ENCODE measurements around the gene PPP1R26. TPM values are rescaled to one million over a fixed set of nuclear protein-coding genes. Genes with fewer than 3 reads are reported as not detected.

The PPP1R26 gene
- total RNA-seq, 2 experiments from 2014 or later = 0.18 to 0.28 TPM

DNA sequence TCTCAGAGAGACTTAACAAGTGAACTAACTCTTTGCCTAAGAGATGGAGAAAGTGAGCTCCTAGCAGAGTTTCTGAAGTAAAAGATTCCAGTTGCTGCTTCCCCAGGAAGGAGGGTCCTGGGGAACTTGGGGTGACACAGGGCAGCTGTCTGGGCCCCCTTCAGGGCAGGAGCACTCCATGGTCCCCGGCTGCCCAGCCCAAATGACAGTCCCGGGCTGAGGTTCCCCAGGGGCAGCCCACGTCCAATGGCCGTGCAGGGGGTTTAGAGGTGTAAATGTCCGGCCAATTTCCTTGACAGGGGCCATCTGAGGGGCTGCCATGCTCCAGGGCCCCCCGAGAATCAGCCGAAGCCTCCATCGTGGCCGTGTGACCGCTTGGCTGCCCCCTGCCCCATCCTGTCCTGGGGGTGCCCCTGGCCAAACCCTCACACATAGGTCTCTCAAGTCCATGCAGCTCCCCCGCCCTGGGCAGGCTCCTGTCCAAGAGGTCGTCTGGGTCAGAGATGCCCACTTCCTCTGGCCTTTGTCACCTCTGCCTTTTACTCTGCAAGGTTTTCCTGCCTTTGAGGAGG lies 5.5 kb upstream of the PPP1R26 start:
- CTCF ChIA-PET = no interaction called here
- Mint-ChIP-seq H3K4me3 (no peak overlapping the region), H3K27ac (no peak overlapping the region), H3K9me3 (ENCODE audit: low read depth) (no peaks in the 10 kb centered on the region), H3K4me1 (peaks cover 19% of the 10 kb centered on the region), H3K36me3 (no peaks in the 10 kb centered on the region), H3K27me3 (peaks cover 44% of the 10 kb centered on the region)
- ATAC-seq (no peak), DNase-seq (no peak)

- Mint-ChIP-seq H3K27ac (no peak overlapping the region), H3K4me3 (no peak overlapping the region), H3K27me3 (peaks cover 44% of the 10 kb centered on the region), H3K9me3 (ENCODE audit: low read depth) (no peaks in the 10 kb centered on the region), H3K4me1 (peaks cover 15% of the 10 kb centered on the region), H3K36me3 (no peaks in the 10 kb centered on the region)
- CTCF ChIA-PET = no interaction called here
- ATAC-seq (peak; percentile 53), DNase-seq (peak; percentile 44)
Measured at GRCh38 chr9:135474915-135475314, 4.7 kb upstream of the PPP1R26 start.

DNA sequence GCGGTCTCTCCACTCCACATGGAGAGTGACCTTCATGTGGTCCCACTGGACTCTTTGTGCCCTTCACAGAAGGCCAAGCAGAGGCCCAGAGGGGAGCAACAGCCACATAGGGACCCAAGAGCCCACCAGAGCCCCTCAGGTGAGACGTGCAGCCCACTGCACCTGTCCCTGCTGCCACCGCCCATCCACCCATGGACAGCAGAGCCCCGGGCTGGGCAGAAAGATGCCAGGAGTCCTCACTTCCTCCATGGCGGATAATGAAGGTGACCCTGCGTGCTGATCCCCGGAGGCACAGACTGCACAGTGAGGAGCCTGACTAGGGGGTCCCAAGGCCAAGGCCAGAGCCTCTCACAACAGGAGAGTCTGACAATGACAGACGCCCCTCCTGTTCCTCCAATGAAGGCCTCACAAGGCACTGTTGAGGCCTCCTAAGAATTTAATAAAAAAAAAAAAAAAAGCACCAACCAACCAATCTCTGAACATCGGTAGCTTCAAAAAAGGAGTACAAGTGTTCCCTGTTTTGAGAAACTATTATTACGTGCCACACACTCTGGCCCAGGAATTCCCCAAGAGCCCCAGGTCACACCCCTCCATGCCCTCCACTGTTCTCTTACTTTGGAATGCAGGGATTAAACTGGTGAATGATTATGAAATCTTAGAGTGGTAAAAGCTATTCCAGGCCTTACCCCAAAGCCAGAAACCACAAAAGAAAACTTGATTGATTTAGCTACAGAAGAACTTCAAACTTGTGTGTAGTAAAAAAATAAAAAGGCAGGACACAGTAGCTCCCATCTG lies 2.8 kb upstream of the PPP1R26 start:
- no peak overlapping the region for H3K27ac Mint-ChIP-seq

DNA sequence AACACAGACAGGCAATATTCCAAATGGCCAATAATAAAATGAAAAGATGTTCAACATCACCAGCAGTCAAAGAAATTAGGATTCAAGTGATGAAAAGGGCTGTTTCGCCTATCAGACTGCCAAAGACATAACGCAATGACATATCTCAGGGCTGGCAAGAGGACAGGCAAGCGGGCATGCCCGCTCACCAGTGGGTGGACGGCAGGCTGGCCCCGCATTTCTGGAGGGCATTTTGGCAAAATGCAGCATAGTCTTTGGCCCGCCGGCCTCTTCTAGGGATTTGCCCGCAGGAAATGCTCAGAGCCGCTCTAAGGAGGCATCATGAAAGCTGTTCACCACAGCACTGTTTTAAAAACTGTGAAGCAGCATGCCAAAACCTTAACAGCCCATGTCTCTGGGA lies 1.4 kb upstream of the PPP1R26 start:
- no peak overlapping the region for H3K4me3 Mint-ChIP-seq

More for the DNA sequence above, 2.8 kb upstream of the PPP1R26 start:
- no peak for ATAC-seq
- no peak for DNase-seq
- CTCF ChIA-PET = interaction anchor here (0.6 kb wide), 1 partner anchor 13 kb away, joined by 3 read pairs; no protein-coding TSS in a partner anchor
- Mint-ChIP-seq H3K36me3 (no peaks in the 10 kb centered on the region), H3K27me3 (peaks cover 45% of the 10 kb centered on the region), H3K4me1 (peaks cover 6% of the 10 kb centered on the region), H3K9me3 (ENCODE audit: low read depth) (no peaks in the 10 kb centered on the region), H3K4me3 (no peak overlapping the region)

DNA sequence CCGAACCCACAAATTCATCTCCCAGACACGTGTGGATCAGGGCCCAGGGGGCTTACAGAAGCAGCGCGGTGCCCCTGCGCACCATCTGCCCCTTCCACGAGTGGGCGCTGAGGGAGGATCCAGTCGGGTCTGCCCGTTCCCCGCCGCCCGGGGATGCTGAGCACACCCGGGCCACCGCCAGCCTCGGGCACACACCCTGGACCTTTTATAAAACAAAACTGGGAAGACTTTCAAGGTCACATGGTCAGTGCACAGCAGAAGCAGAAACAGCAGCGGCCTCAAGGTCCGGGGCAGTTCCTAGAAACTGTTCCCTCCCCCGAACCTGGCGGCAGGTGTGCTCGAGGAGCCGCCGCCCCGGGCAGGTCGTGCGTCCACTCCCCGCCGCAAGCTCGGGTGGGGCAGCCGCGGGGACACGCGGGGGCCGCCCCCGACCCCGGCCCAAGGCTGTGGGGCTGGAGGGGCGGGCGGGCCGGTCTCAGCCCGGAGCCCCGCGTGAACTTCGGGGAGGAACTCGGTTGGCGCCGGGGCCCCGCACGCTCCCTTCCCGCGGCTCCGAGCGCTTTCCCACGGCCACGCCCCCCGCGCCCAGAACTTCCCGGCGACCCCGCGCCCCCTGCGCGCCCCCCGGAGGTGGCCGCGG lies 633 bp upstream of the PPP1R26 start:
- CTCF ChIA-PET = no interaction called here
- Mint-ChIP-seq H3K4me3 (peak overlapping the region; percentile 33), H3K27ac (no peak overlapping the region), H3K36me3 (no peaks in the 10 kb centered on the region), H3K4me1 (peaks cover 6% of the 10 kb centered on the region), H3K27me3 (peaks cover 54% of the 10 kb centered on the region), H3K9me3 (ENCODE audit: low read depth) (no peaks in the 10 kb centered on the region)
- no peak for DNase-seq
- ATAC-seq = no peak

More for the DNA sequence above, 1.4 kb upstream of the PPP1R26 start:
- DNase-seq = no peak
- peaks cover 55% of the 10 kb centered on the region for H3K27me3 Mint-ChIP-seq
- no peak for ATAC-seq
- H3K27ac Mint-ChIP-seq = no peak overlapping the region
- no peaks in the 10 kb centered on the region for H3K9me3 Mint-ChIP-seq (ENCODE audit: low read depth)
- CTCF ChIA-PET = no interaction called here
- H3K4me1 Mint-ChIP-seq = peaks cover 6% of the 10 kb centered on the region
- no peaks in the 10 kb centered on the region for H3K36me3 Mint-ChIP-seq

DNA sequence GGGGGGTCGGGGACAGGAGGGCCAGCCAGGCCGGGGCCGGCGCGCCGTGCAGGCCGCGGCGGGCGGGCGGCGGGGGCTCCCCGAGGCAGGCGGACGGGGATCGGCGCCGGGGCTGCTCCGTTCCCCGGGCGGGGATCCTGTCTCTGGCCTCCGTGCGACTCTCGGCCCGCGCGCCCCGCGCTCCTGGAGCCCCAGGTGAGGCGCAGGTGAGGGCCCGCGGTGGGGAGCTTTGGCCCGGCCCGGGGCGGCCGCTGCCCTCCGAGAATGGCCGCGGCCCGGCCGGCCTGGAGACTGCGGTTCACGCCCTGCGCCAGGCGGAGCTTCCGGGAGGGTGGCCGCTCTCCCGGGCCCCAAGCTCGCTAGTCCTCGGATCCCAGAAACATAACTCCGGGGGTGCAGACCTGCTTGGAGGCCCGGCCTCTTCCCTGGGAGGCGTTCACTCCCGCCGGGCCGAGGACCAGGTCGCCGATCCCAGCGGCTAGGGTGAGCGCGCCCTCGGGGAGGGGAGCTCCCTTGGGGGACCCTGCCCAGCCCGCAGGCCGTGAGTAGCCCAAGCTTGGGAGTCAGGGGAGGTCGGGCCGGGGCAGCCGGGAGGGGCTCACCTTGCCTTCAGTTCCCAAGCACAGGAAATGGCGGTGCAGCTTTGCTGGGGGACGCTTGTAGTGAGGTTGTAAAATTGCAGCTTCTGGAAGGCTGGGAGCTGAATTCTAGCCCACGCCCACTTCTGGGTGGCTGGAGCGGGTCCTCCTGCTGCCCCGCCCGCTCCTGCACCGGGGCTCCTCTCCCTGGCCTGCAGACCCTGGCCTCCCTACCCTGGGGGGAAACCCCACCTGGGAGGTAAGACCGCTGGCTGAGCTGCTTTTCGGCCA lies 723 bp downstream of the PPP1R26 start:
- H3K36me3 Mint-ChIP-seq = no peaks in the 10 kb centered on the region
- ATAC-seq (peak; percentile 32), DNase-seq (no peak)
- no peak overlapping the region for H3K4me3 Mint-ChIP-seq
- peaks cover 6% of the 10 kb centered on the region for H3K4me1 Mint-ChIP-seq
- no peaks in the 10 kb centered on the region for H3K9me3 Mint-ChIP-seq (ENCODE audit: low read depth)
- H3K27ac Mint-ChIP-seq = no peak overlapping the region
- H3K27me3 Mint-ChIP-seq = peaks cover 51% of the 10 kb centered on the region
- CTCF ChIA-PET = interaction anchor here (0.5 to 1.3 kb wide), 3 partner anchors 20 to 58 kb away, joined by 3 to 4 read pairs (median 3); partner anchors contain the start of gene MRPS2

GRCh38 chr9:135480940-135481310 lies 1.3 kb downstream of the PPP1R26 start:
- DNase-seq = no peak
- H3K36me3 Mint-ChIP-seq = no peaks in the 10 kb centered on the region
- no peak for ATAC-seq
- peaks cover 6% of the 10 kb centered on the region for H3K4me1 Mint-ChIP-seq
- no peak overlapping the region for H3K27ac Mint-ChIP-seq
- H3K27me3 Mint-ChIP-seq = peaks cover 46% of the 10 kb centered on the region
- no peak overlapping the region for H3K4me3 Mint-ChIP-seq
- CTCF ChIA-PET = interaction anchor here (1.3 kb wide), 1 partner anchor 24 kb away, joined by 4 read pairs; no protein-coding TSS in a partner anchor
- H3K9me3 Mint-ChIP-seq (ENCODE audit: low read depth) = no peaks in the 10 kb centered on the region

DNA sequence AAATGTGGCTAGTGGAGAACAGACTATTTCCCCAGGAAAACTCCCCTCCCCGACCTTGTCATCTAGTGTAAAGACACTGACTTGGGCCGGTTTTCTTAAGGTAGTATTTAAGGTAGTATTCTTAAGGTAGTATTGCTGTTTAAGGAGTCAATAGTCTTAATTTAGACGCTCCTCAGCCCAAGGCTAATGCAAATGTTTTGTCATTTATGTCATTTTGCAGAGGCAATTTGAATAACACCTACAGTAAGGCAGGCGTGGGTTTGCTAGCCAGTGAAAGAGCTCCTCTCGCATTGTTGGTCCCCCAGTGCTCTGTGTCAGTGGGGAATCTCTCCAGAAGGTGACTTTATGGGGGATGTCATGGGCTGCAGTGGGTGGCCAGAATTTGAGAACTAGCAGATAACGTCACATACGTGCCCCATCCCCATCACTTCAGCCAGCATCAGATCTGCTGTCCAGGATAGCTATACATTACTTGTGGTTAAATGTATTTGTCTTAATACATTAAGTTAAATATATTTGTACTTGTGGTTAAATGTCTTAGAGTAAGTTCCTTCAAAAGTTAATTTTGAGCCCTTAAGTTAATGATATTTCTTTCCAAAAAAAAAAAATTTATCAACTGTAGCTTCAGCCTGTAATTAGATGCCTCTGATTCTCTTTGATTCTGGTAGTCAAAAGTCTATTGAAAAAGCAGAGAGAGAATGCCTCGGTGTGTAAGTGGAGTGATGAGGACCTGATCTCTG lies 2.6 kb downstream of the PPP1R26 start:
- no peak for ATAC-seq
- CTCF ChIA-PET = interaction anchor here (1.4 kb wide), 1 partner anchor 11 kb away, joined by 3 read pairs; no protein-coding TSS in a partner anchor
- H3K27me3 Mint-ChIP-seq = peaks cover 41% of the 10 kb centered on the region
- H3K36me3 Mint-ChIP-seq = no peaks in the 10 kb centered on the region
- no peak overlapping the region for H3K4me3 Mint-ChIP-seq
- DNase-seq = no peak
- H3K9me3 Mint-ChIP-seq (ENCODE audit: low read depth) = no peaks in the 10 kb centered on the region
- H3K4me1 Mint-ChIP-seq = peaks cover 6% of the 10 kb centered on the region
- no peak overlapping the region for H3K27ac Mint-ChIP-seq

DNA sequence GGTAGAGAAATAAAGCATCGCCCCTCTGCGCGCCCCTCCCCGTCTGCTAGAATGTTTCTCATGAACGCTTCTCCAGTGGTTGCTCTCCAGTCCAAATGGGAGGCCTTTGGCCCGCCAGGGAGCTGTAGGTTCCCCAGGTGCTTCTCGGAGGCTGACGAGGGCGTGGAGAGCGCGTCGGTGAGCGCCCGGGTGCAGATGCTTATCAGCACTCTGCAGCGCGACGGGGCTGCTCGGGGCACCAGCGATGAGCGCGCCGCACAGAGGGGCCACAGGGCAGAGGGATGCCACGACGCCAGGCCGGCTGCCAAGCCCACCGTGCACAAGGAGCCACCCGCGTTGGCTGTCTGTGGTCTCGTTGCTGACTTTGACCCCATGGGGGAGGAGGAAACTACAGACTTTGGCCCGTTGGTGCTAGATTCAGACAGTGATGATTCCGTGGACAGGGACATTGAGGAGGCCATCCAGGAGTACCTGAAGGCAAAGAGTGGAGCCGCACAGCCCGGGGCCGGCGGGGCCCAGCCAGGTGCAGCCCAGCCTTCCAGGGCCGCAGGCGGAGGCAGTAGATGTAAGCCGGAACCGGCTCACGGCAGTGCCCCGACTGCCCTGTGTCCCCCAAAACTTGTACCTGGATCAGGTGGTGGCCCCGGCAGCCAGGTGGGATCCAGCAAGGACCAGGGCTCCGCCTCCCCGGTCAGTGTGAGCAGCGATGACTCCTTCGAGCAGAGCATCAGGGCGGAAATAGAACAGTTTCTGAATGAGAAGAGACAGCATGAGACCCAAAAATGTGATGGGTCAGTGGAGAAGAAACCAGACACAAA lies 5.1 kb downstream of the PPP1R26 start:
- CTCF ChIA-PET = no interaction called here
- no peaks in the 10 kb centered on the region for H3K36me3 Mint-ChIP-seq
- no peaks in the 10 kb centered on the region for H3K9me3 Mint-ChIP-seq (ENCODE audit: low read depth)
- H3K27ac Mint-ChIP-seq = no peak overlapping the region
- DNase-seq = no peak
- peaks cover 26% of the 10 kb centered on the region for H3K27me3 Mint-ChIP-seq
- ATAC-seq = no peak
- no peaks in the 10 kb centered on the region for H3K4me1 Mint-ChIP-seq
- no peak overlapping the region for H3K4me3 Mint-ChIP-seq

GRCh38 chr9:135485385-135485784 lies 5.8 kb downstream of the PPP1R26 start:
- Mint-ChIP-seq H3K4me1 (no peaks in the 10 kb centered on the region), H3K4me3 (no peak overlapping the region), H3K27ac (no peak overlapping the region), H3K9me3 (ENCODE audit: low read depth) (no peaks in the 10 kb centered on the region), H3K27me3 (peaks cover 26% of the 10 kb centered on the region), H3K36me3 (no peaks in the 10 kb centered on the region)
- no peak for DNase-seq
- no peak for ATAC-seq
- CTCF ChIA-PET = no interaction called here

DNA sequence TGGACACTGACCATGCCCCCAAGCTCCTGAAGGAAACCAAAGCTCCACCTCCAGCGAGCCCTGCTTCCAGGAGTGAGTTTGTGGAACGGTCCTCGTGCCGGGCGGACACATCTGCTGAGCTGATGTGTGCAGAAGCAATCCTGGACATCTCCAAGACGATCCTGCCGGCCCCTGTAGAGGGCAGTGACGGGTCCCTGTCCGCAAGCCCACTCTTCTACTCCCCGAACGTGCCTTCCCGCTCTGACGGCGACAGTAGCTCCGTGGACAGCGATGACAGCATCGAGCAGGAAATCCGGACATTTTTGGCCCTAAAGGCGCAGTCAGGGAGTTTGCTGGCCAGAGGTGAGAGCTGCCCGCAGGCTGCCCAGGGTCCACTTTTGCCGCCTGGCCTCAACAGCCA lies 6.2 kb downstream of the PPP1R26 start:
- H3K27ac Mint-ChIP-seq = no peak overlapping the region
- H3K4me1 Mint-ChIP-seq = no peaks in the 10 kb centered on the region
- no peaks in the 10 kb centered on the region for H3K36me3 Mint-ChIP-seq
- H3K27me3 Mint-ChIP-seq = peaks cover 23% of the 10 kb centered on the region
- DNase-seq (no peak), ATAC-seq (no peak)
- H3K9me3 Mint-ChIP-seq (ENCODE audit: low read depth) = no peaks in the 10 kb centered on the region
- H3K4me3 Mint-ChIP-seq = no peak overlapping the region
- CTCF ChIA-PET = no interaction called here

Measured in activated CD8-positive, alpha-beta memory T cell treated with anti-CD3 and anti-CD28 coated beads, Interleukin-2, amount 10 ng/mL, durations not matched to agents 7 days and 5 days (primary cell).